Inferior parietal cortex (tissue), 1 donor: ENCODE data around the gene BCR.

Experiments used
- DNase-seq: peaks from one replicate; pipeline ENCODE4 v3.0.0-alpha.2; 2016; ENCODE audit errors: extremely low spot score

Gene BCR

GRCh38 chr22:23216461-23217170 is 36.3 kb downstream of the BCR start:
- DNase-seq = no peak

DNA sequence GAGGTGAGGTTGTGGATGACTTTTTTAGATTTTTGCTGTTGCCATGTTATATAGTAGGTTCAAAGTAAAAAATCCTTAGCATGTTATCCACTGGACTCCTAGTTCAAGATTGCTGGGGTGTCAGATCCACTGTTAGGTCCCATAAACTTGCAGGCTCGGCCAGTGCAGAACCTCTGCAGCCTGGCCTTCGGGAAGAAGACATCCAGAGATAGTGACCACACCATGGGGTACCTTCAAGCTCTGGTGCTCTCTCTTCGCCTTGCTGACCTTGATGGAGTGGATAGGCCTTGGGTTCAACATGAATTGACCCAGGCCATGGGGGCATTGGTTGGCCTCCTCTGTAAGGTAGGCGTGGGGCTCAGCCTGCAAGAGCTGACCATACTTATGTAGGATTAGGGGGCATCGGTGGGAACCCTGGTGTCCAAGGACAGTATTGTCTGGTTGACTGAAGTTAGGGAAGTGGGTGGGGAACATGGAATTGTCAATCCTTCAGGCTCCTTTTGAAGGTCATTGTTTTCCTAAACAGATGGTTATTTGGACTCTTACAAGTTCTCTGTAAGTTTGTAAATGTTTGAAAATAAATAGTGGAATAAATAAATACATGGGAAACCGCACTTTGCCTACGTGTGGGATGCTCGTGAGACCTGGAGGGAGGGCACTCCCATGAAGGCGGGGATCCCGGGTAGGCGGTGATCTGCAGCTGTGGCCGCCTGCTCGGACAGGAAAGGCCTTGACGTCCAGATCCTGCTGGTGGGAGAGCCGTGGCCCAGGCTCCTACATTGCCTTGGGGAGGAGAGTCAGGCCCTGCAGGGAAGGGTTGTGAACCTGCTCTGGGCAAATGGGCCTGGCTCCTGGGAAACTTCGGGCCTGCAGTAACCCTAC is 37.1 kb downstream of the BCR start:
- DNase-seq = no peak

DNA sequence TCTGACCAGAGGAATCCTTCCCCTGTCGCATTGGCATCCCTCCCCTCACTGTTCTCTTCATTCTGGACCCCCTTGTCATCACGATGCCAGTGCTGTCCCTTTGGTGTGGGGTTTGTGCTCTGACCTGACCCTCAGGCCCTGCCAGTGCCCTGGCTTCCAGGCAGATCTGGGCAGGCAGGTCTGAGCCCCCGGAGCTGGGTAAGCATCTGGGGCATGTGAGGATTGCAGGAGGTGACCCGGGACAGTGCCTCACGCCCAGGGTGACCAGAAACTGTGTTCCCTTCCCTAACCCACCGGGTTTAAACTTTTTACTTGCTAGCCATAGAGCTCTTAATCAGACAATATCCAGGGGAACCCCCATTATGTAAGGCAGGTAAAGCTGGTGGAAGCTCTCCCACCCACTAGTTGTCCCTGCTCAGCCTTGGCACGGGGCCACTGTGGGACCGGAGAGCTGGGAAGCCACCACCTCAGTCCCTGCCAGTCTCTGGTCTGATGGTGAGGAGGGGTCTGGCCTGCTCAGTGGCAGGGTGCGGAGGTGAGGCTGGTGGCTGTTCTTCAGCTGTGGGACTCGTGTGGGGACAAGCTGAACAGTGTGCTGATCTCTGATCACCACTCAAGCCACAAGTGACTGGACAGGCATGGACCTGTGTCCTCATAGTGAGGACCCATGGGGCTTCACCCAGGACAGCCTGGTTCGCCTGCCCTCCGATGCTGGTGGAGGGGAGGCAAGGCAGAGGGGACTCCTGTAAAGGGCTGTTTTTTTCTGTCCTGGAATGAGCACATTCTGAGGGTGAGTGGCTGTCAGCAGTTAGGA is 38.0 kb downstream of the BCR start:
- no peak for DNase-seq

DNA sequence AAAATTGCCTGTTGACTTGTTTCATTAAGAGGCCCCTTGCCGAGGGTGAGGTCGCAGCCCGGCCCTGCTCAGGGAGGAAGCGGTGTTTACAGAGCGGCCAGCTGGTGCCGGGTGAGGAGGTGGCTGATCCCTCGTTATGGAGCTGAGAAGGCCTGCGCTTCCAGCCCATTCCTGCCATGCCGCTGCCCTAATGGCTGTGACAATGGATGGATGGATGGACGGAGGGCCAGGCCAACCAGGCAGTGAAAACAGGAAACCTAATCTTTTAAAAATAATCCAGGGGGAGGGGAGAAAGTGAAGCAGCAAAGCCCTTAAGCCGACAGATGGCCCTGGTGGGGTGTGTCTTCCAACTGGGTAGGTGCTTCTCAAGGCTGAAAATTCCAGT is 38.5 kb downstream of the BCR start:
- no peak for DNase-seq

- DNase-seq = no peak
Observed at GRCh38 chr22:23219317-23219716, 39.0 kb downstream of the BCR start.

DNA sequence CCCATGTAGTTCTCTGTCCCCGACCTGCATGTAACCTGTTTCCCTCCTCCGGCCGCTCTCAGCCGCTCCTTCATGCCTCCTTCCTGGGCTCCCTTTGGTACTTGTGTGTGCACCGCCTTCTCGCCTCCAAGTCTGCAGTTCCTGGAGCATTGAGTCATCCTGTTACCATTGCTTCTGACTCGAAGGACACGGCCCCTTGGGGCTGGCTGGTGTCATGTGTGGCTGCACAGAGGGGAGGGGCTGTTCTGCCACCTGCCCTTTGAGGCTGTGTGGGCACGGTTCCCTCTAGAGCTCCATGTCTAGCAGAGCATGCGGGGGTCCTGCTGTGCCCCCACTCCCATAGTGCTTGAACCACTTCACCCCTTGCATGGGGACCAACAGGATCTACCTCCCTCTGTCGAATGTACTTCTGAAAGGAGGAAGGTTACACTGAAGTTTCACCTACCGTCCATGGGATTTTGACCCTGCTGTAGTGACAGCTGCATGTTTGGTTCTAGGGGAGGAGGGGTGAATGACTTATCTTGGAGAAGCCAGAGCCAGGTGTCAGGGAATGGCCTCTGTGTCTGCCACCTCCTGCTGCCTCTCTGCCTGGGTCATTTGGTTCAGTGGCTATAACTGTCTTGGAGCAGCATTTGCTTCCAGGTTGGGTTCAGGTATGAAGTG is 39.6 kb downstream of the BCR start:
- no peak for DNase-seq

DNA sequence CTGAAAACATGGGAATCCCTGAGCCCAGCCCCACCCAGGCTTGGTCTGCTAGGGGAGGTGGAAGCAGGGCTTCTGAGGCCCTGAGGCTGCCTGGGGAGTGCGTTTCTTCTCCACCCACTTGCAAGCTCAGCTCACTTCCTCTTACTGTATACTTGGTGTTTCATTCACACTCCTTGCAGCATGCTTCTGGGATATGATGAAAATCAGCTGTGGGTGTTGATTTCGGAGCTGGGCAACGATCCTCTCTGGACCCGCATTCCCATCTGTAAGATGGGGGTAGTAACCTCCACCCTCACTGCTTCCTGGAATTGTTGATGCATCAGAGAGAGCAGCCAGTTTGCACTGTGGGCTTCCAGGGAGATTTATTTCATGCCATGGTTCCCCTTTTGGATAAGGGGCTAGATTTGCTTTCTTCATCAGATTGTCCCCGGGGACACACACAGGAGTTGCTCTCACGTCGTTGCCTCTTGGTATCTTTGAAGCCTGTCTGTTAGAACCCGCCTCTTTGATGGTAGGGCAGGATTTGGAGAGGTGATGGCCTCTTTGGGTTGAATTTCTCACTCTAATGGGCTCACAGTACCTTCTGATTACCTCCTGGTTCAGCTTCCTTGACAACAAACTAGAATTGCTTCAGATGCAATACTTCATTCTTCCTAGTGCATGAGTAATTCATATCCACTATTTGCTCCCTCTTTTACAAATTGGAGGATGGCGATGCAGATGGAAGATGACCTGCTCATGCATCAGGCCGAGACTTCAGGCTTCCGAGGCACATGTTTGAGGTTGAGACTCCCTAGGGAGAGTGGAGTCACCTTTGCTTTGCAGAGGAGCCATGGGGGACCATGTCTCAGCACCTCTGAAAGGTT is 40.4 kb downstream of the BCR start:
- DNase-seq = no peak

DNA sequence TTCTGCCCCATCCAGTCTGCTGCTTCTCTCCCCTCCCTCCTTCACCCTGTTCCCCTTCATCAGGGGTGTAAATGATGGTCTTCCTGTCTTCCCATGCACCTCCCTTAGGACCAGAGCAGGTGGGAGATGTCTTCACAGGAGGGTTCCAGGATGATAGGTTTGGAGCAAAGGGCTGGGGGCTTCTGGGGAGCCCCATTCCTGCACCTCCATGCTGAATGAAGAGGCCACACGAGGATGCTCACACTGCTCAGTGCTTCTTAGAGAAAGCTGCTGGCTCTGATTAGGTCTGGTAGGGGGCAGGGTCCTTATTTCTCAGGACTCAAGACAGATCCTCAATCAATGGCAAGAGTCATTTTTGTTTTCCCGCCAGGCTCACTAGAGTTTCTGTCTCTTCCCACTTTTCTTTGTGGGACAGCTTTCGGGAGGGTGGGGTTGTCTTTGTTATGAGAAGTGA is 41.1 kb downstream of the BCR start:
- DNase-seq = no peak

DNA sequence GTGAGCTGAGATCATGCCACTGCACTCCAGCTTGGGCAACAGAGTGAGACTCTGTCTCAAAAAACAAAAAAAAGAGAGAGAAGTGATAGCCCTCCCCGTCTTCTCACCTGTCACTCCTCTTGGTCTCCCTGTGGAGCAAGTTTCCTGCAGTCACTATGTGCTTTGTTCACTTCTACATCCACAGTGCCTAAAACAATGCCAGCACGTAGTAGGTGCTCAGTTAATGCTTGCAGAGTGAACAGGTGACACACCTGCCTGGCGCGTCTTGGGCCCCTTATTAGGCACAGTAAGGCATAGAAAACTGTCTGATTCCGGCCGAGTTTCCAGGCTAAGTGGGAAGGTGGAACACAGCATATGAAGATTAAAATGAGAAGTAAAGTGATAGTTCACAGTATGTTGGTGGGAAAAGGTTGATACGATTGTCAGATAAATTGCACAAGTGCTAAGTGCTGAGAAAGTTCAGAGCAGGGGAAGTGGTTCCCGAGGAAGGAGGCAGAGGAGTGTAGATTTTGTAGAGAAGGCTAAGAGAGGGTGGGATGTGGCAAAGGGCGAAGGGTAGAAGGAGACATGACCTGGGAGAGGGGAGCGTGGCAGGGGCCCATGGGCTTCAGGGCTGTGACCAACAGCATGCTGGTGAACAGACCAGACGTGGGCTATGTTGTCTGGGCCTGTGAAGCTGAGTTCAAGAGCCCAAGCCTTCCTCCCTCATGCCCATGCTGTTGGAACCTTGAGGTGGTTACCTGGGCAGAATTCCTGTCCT is 41.9 kb downstream of the BCR start:
- DNase-seq = no peak

- DNase-seq = no peak
Observed at GRCh38 chr22:23222793-23223568, 42.7 kb downstream of the BCR start.

- peak; percentile 65 for DNase-seq
Observed at GRCh38 chr22:23223569-23224317, 43.4 kb downstream of the BCR start.

- no peak for DNase-seq
Observed at GRCh38 chr22:23224846-23225245, 44.5 kb downstream of the BCR start.

DNA sequence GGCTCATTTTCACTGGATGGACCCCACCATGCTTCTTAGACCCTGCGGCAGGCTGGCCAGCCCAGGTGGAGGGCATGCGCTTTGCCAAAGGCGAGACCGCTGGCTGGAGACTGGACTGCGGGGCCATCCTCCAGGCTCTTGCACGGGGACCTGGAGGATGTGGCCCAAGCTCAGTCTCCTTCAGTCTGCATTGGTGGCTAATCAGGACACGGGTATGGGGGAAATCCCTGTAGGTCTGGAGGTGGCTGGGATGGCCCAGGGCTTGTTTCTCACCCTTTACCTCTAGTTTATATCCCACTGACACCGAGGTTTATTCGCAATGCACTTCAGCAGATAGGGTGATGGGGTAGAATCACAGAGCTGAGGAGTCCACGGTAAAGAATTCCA is 45.0 kb downstream of the BCR start:
- no peak for DNase-seq

GRCh38 chr22:23225724-23226496 is 45.6 kb downstream of the BCR start:
- no peak for DNase-seq

DNA sequence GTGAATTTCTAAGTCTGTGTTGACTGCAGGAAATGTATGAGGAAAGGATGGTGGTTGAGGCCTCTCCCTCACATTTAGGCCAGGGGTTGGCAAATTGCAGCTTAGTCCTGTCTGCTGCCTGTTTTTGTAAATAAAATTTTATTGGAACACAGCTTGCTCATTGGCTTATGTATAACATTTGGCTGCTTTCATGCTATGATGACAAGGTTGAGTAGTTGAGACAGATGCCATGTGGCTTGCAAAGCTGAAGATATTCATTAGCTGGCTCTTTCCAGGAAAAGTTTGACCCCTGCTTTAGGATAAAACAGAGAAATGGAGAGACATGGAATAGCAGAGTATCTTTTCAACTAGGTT is 46.2 kb downstream of the BCR start:
- no peak for DNase-seq

- DNase-seq = no peak
Observed at GRCh38 chr22:23227380-23227779, 47.1 kb downstream of the BCR start.

GRCh38 chr22:23228503-23228902 is 48.2 kb downstream of the BCR start:
- no peak for DNase-seq

DNA sequence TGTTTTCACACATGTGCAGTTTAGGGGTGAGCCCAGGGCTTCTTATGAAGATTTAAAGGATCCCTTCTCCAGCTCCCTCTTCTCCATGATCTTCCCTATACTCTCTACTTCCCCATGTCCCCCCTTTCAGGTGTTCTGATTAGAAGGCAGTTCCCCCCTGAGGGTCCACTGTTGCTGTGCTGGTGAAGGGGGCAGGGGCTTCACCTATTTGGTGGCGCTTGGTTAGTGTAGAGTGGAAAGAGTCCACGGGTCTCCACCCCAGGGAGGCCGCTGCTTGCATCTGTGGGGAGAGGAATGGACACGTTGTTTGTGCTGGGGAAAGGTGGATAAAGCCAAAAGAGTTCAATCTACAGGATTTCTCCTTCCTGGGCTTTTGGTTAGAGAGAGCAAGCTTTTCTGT is 49.3 kb downstream of the BCR start:
- DNase-seq = no peak
